ENCODE results near the gene PLAGL1.
"Not testable (repeated sequence)": the region's sequence is repeated elsewhere in the genome, so short reads cannot be mapped to it uniquely, and the experiment has no call there.

PLAGL1 gene, protein sequence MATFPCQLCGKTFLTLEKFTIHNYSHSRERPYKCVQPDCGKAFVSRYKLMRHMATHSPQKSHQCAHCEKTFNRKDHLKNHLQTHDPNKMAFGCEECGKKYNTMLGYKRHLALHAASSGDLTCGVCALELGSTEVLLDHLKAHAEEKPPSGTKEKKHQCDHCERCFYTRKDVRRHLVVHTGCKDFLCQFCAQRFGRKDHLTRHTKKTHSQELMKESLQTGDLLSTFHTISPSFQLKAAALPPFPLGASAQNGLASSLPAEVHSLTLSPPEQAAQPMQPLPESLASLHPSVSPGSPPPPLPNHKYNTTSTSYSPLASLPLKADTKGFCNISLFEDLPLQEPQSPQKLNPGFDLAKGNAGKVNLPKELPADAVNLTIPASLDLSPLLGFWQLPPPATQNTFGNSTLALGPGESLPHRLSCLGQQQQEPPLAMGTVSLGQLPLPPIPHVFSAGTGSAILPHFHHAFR

DNA sequence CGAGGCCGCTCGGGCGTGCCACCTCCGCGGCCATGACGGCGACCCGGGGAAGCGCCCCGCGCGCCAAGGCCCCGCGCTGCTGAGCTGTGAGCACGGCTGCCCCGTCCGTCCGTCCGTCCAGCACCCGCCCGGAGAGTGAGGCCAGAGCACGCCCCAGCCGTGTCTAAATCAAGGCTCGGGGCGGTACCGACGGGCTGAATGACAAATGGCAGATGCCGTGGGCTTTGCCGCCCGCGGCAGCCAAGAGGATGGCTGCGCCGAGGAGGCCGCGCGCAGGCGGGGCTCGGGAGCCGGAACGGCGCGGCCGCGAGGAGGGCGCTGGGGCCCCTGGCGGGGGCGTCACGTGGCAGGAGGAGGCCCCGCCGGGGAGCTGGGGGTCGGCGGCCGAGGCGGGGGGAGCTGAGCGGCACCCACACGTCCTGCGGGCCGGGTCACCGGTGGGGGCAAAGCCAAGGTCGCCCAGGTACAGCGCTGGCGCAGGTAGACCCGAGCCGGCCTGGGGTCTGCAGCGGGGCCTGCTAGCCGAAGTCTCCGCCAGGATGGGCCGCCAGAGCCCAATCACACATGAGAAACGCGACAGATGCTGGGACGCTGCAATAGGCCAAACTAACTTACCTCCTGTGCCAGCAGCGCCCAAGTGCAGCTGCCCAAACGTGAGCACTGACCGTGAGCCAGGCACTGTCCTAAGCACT, at the start of gene PLAGL1:
Gene PLAGL1 (minus strand): TSS at position 140 of the 692 bp plus-strand sequence. CDS start 60,123 bp downstream, outside the sequence.
- H3K4me3 ChIP-seq (ENCODE audit: low read depth, low read length), result peak within 1 kb of the TSS; percentile 62
- TF ChIP-seq, protein P1, sequence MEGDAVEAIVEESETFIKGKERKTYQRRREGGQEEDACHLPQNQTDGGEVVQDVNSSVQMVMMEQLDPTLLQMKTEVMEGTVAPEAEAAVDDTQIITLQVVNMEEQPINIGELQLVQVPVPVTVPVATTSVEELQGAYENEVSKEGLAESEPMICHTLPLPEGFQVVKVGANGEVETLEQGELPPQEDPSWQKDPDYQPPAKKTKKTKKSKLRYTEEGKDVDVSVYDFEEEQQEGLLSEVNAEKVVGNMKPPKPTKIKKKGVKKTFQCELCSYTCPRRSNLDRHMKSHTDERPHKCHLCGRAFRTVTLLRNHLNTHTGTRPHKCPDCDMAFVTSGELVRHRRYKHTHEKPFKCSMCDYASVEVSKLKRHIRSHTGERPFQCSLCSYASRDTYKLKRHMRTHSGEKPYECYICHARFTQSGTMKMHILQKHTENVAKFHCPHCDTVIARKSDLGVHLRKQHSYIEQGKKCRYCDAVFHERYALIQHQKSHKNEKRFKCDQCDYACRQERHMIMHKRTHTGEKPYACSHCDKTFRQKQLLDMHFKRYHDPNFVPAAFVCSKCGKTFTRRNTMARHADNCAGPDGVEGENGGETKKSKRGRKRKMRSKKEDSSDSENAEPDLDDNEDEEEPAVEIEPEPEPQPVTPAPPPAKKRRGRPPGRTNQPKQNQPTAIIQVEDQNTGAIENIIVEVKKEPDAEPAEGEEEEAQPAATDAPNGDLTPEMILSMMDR (IDR thresholded peaks at IDR 0.05; ENCODE audit: borderline replicate concordance, insufficient read depth, low read depth, low read length), result no peak

DNA sequence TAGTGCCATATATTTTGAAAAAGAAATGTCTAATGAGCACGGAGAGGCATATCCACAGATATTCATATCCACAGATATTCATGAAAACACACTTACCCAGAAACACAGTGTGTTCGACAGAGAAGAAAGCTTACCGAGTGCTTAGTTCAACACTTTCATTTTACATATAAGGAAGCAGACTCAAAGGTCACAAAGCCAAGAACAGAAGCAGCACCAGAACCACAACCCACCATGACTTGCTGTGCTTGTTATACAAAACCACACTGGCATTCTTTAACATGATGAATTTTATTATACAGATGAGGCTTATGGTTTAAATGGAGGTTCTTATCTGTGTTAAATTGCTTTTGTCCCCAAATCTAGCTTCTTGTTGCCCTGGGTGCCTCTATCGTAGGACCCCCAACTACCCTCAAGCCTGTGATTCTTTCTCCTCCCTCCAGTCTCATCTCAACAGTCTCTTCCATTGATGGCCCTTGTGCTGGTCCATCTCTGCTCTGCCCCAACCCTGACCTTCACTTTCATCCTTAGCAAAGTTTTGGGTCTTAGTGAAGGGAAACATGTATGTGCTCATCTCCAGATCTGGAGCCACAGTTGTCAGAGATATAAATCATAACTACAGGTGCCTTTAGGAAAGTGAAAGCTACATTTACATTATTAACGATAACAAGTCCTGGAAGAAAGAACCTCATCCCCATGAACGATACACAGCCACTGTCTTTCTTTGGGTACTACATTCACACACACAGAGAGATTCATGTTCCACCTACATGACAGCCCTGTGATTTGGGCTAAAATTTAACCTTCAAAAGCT, 47.3 kb upstream of the PLAGL1 start:
- TF ChIP-seq, protein P1 (IDR thresholded peaks at IDR 0.05; ENCODE audit: borderline replicate concordance, insufficient read depth, low read depth, low read length), result no peak
- peak overlapping the region; percentile 26 for H3K4me3 ChIP-seq (ENCODE audit: low read depth, low read length)

DNA sequence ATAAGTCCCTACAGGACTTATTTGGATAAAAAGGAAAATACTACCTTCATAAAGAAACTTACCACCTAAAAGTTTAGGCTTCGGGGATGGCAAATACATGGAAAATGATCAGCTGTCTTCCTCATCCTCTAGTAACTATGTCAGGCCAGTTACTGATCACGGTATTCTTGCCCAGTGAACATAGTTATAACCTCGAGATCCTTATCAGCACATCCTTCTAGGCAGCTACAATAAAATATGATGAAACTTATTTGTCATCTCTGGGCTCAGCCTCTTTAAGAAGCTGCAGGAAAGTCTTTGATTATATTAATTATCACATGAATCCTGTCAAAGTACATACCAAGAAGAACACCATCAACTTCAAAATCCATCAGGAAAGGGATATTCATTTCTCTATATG, 45.5 kb upstream of the PLAGL1 start:
- H3K4me3 ChIP-seq (ENCODE audit: low read depth, low read length), result no peak overlapping the region
- TF ChIP-seq, protein P1 (IDR thresholded peaks at IDR 0.05; ENCODE audit: borderline replicate concordance, insufficient read depth, low read depth, low read length), result no peak

DNA sequence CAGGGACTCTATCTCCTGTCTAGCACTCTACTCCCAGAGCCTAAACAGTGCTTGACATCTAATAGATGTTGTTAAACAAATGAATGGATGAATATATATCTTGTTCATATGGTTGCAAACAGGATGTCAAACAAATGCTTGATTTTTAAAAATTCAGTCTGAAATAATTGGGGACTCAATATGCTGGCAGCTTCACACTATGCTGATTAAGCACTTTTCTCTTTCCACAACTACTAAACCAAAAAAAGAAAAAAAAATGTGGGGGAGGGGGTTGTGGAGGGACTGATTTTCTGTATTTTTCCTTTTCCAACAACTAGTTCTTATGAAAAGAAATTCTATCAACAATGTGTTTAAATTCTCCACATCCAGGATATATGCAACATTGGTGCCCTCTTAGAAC, 44.4 kb upstream of the PLAGL1 start:
- no peak overlapping the region for H3K4me3 ChIP-seq (ENCODE audit: low read depth, low read length)
- TF ChIP-seq, protein P1 (IDR thresholded peaks at IDR 0.05; ENCODE audit: borderline replicate concordance, insufficient read depth, low read depth, low read length), result no peak

DNA sequence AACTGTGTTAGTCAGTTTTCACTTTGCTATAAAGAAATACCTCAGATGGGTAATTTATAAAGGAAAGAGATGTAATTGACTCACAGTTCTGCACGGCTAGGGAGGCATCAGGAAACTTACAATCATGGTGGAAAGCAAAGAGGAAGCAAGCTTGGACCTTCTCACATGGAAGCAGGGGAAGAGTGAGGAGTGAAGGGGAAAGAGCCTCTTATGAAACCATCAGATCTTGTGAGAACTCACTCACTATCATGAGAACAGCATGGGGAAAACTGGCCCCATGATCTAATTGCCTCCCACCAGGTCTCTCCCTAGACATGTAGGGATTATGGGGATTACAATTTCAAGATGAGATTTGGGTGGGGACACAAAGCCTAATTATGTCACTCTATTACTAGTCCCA, 41.3 kb upstream of the PLAGL1 start:
- no peak overlapping the region for H3K4me3 ChIP-seq (ENCODE audit: low read depth, low read length)
- TF ChIP-seq, protein P1 (IDR thresholded peaks at IDR 0.05; ENCODE audit: borderline replicate concordance, insufficient read depth, low read depth, low read length), result no peak

DNA sequence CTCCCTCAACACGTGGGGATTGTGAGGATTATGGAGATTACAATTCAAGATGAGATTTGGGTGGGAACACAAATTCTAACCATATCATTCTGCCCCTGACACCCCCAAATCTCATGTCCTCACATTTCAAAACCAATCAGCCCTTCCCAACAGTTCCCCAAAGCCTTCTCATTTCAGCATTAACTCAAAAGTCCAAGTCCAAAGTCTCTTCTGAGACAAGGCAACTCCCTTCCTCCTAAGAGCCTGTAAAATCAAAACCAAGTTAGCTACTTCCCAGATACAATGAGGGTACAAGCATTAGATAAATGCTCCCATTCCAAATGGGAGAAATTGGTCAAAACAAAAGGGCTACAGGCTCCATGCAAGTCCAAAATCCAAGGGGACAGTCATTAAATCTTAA, 39.6 kb upstream of the PLAGL1 start:
- TF ChIP-seq, protein P1 (IDR thresholded peaks at IDR 0.05; ENCODE audit: borderline replicate concordance, insufficient read depth, low read depth, low read length), result no peak
- H3K4me3 ChIP-seq (ENCODE audit: low read depth, low read length), result no peak overlapping the region

DNA sequence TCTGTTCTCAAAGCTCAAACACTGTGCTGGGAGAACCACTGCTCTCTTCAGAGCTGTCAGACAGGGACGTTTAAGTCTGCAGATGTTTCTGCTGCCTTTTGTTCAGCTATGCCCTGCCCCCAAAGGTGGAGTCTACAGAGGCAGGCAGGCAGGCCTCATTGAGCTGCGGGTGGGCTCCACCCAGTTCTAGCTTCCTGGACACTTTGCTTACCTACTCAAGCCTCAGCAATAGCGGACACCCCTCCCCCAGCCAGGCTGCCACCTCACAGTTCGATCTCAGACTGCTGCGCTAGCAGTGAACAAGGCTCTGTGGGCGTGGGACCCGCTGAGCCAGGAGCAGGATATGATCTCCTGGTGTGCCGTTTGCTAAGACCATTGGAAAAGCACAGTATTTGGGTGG, 38.6 kb upstream of the PLAGL1 start:
- not testable (repeated sequence) for H3K4me3 ChIP-seq (ENCODE audit: low read depth, low read length)

DNA sequence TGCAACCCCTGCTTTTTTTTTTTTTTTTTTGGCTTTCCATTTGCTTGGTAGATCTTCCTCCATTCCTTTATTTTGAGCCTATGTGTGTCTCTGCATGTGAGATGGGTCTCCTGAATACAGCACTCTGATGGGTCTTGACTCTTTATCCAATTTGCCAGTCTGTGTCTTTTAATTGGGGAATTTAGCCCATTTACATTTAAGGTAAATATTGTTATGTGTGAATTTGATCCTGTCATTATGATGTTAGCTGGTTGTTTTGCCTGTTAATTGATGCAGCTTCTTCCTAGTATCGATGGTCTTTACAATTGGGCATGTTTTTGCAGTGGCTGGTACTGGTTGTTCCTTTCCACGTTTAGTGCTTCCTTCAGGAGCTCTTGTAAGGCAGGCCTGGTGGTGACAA, 36.9 kb upstream of the PLAGL1 start:
- H3K4me3 ChIP-seq (ENCODE audit: low read depth, low read length), result not testable (repeated sequence)
